Neural progenitor cell (in vitro differentiated cells): Measurements from ENCODE around the gene KLK2. TPM values are rescaled to one million over a fixed set of nuclear protein-coding genes. Genes with fewer than 3 reads are reported as not detected.

Experiments used
- DNase-seq: peaks from one replicate; pipeline ENCODE4 v3.0.0-alpha.2; 2016; ENCODE audit warnings: low spot score
- H2AFZ ChIP-seq: fragments of 200-600 bp; sonication (generic); replicated peaks from 2 replicates; pipeline ENCODE4 v1.6.1; 2016; ENCODE audit warnings: antibody characterized with exemption
- H3F3A ChIP-seq: fragments of 200-600 bp; sonication (generic); 2 replicates; pipeline ENCODE4 v1.6.1; 2016; ENCODE audit warnings: antibody characterized with exemption, low read depth
- H3K27ac ChIP-seq: fragments of 200-600 bp; sonication (generic); 2 replicates; pipeline ENCODE4 v1.5.1; 2016; ENCODE audit warnings: mild to moderate bottlenecking
- H3K27me3 ChIP-seq: fragments of 200-600 bp; sonication (generic); 2 replicates; pipeline ENCODE4 v1.6.1; 2016; ENCODE audit warnings: mild to moderate bottlenecking, moderate library complexity
- H3K36me3 ChIP-seq: fragments of 200-600 bp; sonication (generic); 2 replicates; pipeline ENCODE4 v1.5.1; 2016
- H3K4me1 ChIP-seq: fragments of 200-600 bp; sonication (generic); 2 replicates; pipeline ENCODE4 v1.6.1; 2016; ENCODE audit warnings: mixed run types
- H3K4me2 ChIP-seq: fragments of 200-600 bp; sonication (generic); 2 replicates; pipeline ENCODE4 v1.6.1; 2016
- H3K4me3 ChIP-seq: fragments of 200-600 bp; sonication (generic); 2 replicates; pipeline ENCODE4 v1.5.1; 2016
- H3K79me2 ChIP-seq: fragments of 200-600 bp; sonication (generic); 2 replicates; pipeline ENCODE4 v1.6.1; 2016; ENCODE audit warnings: low read depth
- H3K9ac ChIP-seq: fragments of 200-600 bp; sonication (generic); 2 replicates; pipeline ENCODE4 v1.6.1; 2016
- H3K9me3 ChIP-seq: fragments of 200-600 bp; sonication (generic); 2 replicates; pipeline ENCODE4 v1.5.1; 2016; ENCODE audit warnings: low read depth
- H4K20me1 ChIP-seq: fragments of 200-600 bp; sonication (generic); 2 replicates; pipeline ENCODE4 v1.6.1; 2016; ENCODE audit warnings: low read depth
- H3K27ac Mint-ChIP-seq: 3 replicates; pipeline ENCODE4 v1.8.0; 2021; ENCODE audit warnings: mixed read lengths
- H3K27me3 Mint-ChIP-seq: 2 replicates; pipeline ENCODE4 v1.8.0; 2022; ENCODE audit warnings: low read depth, mild to moderate bottlenecking, inconsistent platforms, moderate library complexity, mixed read lengths; ENCODE audit not compliant: insufficient read depth
- H3K36me3 Mint-ChIP-seq: 3 replicates; pipeline ENCODE4 v1.8.0; 2021; ENCODE audit warnings: mixed read lengths
- H3K4me1 Mint-ChIP-seq: 3 replicates; pipeline ENCODE4 v1.8.0; 2021; ENCODE audit warnings: mixed read lengths
- H3K4me3 Mint-ChIP-seq: 3 replicates; pipeline ENCODE4 v1.8.0; 2021; ENCODE audit warnings: mild to moderate bottlenecking, moderate library complexity, mixed read lengths
- H3K9me3 Mint-ChIP-seq: 3 replicates; pipeline ENCODE4 v1.8.0; 2020; ENCODE audit warnings: mixed read lengths
- CTCF ChIP-seq: fragments of 200-600 bp; sonication (generic); IDR thresholded peaks from 2 replicates; pipeline ENCODE4 v1.5.1; 2017; ENCODE audit warnings: antibody characterized with exemption, mild to moderate bottlenecking
- EZH2 ChIP-seq: fragments of 200-600 bp; sonication (generic); IDR thresholded peaks from 2 replicates; pipeline ENCODE4 v1.6.1; 2017; ENCODE audit warnings: antibody characterized with exemption, mild to moderate bottlenecking, moderate library complexity
- EZH2phosphoT487 ChIP-seq: fragments of 200-600 bp; sonication (generic); IDR thresholded peaks from 2 replicates; pipeline ENCODE4 v1.6.1; 2017; ENCODE audit warnings: antibody characterized with exemption
- total RNA-seq: library from RNA; depleted of rRNA; stranded (reverse); fragments of >200 nt; gene quantifications from 2 replicates; pipeline ENCODE4 v1.2.3, GENCODE V29; 2015; ENCODE audit warnings: low replicate concordance

Gene KLK2
- total RNA-seq, 1 donor from 2014 or later: not detected

GRCh38 chr19:50877338-50877737, 4.1 kb downstream of the KLK2 start:
- Histone ChIP-seq H3K4me3 (no peak overlapping the region), H4K20me1 (no peaks in the 10 kb centered on the region), H3K27me3 (peaks cover 64% of the 10 kb centered on the region), H3K27ac (no peak overlapping the region), H3K9me3 (no peaks in the 10 kb centered on the region), H3K9ac (no peak overlapping the region), H2AFZ (no peak overlapping the region), H3F3A (no peaks in the 10 kb centered on the region), H3K4me2 (no peak overlapping the region), H3K4me1 (no peaks in the 10 kb centered on the region), H3K79me2 (no peaks in the 10 kb centered on the region), H3K36me3 (no peaks in the 10 kb centered on the region)
- peaks cover 12% of the 10 kb centered on the region for H3K27me3 Mint-ChIP-seq
- H3K36me3 Mint-ChIP-seq: no peaks in the 10 kb centered on the region
- no peaks in the 10 kb centered on the region for H3K9me3 Mint-ChIP-seq
- no peak overlapping the region for H3K27ac Mint-ChIP-seq
- TF ChIP-seq CTCF: no peak
- TF ChIP-seq EZH2phosphoT487: no peak
- no peak for TF ChIP-seq EZH2
- H3K4me3 Mint-ChIP-seq: no peak overlapping the region
- no peak for DNase-seq
- H3K4me1 Mint-ChIP-seq: no peaks in the 10 kb centered on the region

- no peak overlapping the region for H3K27ac Mint-ChIP-seq
- Histone ChIP-seq H3F3A (no peaks in the 10 kb centered on the region), H3K9me3 (no peaks in the 10 kb centered on the region), H3K36me3 (no peaks in the 10 kb centered on the region), H4K20me1 (no peaks in the 10 kb centered on the region), H3K79me2 (no peaks in the 10 kb centered on the region), H2AFZ (no peak overlapping the region), H3K4me2 (no peak overlapping the region), H3K27me3 (peaks cover 62% of the 10 kb centered on the region), H3K4me1 (no peaks in the 10 kb centered on the region), H3K27ac (no peak overlapping the region), H3K4me3 (no peak overlapping the region), H3K9ac (no peak overlapping the region)
- DNase-seq: no peak
- H3K27me3 Mint-ChIP-seq: peaks cover 10% of the 10 kb centered on the region
- no peaks in the 10 kb centered on the region for H3K36me3 Mint-ChIP-seq
- H3K4me1 Mint-ChIP-seq: no peaks in the 10 kb centered on the region
- H3K4me3 Mint-ChIP-seq: no peak overlapping the region
- TF ChIP-seq EZH2phosphoT487: no peak
- no peak for TF ChIP-seq EZH2
- no peak for TF ChIP-seq CTCF
- H3K9me3 Mint-ChIP-seq: no peaks in the 10 kb centered on the region
Observed at GRCh38 chr19:50878851-50879250, 5.6 kb downstream of the KLK2 start.

GRCh38 chr19:50880241-50880640, 7.0 kb downstream of the KLK2 start:
- Mint-ChIP-seq H3K36me3 (no peaks in the 10 kb centered on the region), H3K4me1 (no peaks in the 10 kb centered on the region), H3K9me3 (no peaks in the 10 kb centered on the region), H3K27ac (no peak overlapping the region), H3K4me3 (no peak overlapping the region), H3K27me3 (peaks cover 10% of the 10 kb centered on the region)
- H3K36me3 ChIP-seq: no peaks in the 10 kb centered on the region
- H3K27me3 ChIP-seq: peaks cover 62% of the 10 kb centered on the region
- TF ChIP-seq EZH2phosphoT487: no peak
- no peak for TF ChIP-seq EZH2
- no peak for TF ChIP-seq CTCF
- no peak overlapping the region for H3K4me2 ChIP-seq
- H3K9ac ChIP-seq: no peak overlapping the region
- H4K20me1 ChIP-seq: no peaks in the 10 kb centered on the region
- no peaks in the 10 kb centered on the region for H3K4me1 ChIP-seq
- no peak overlapping the region for H3K27ac ChIP-seq
- no peaks in the 10 kb centered on the region for H3K9me3 ChIP-seq
- no peak overlapping the region for H3K4me3 ChIP-seq
- H2AFZ ChIP-seq: no peak overlapping the region
- no peaks in the 10 kb centered on the region for H3F3A ChIP-seq
- H3K79me2 ChIP-seq: no peaks in the 10 kb centered on the region
- no peak for DNase-seq

GRCh38 chr19:50882188-50882587, 8.9 kb downstream of the KLK2 start:
- no peak for DNase-seq
- no peak overlapping the region for H3K9ac ChIP-seq
- Mint-ChIP-seq H3K27ac (no peak overlapping the region), H3K4me3 (no peak overlapping the region), H3K36me3 (no peaks in the 10 kb centered on the region), H3K27me3 (peaks cover 14% of the 10 kb centered on the region), H3K4me1 (no peaks in the 10 kb centered on the region), H3K9me3 (no peaks in the 10 kb centered on the region)
- no peaks in the 10 kb centered on the region for H3K36me3 ChIP-seq
- no peaks in the 10 kb centered on the region for H3K4me1 ChIP-seq
- no peaks in the 10 kb centered on the region for H3F3A ChIP-seq
- H2AFZ ChIP-seq: no peak overlapping the region
- no peak overlapping the region for H3K4me3 ChIP-seq
- no peaks in the 10 kb centered on the region for H3K79me2 ChIP-seq
- no peaks in the 10 kb centered on the region for H4K20me1 ChIP-seq
- no peak overlapping the region for H3K27ac ChIP-seq
- H3K27me3 ChIP-seq: peaks cover 73% of the 10 kb centered on the region
- no peak overlapping the region for H3K4me2 ChIP-seq
- H3K9me3 ChIP-seq: no peaks in the 10 kb centered on the region
- TF ChIP-seq CTCF (no peak), EZH2 (no peak), EZH2phosphoT487 (no peak)
